HFF-Myc (cell line): ENCODE results near the gene FAM47E.

ENCODE experiments used
- DNase-seq: peaks from one replicate; pipeline ENCODE4 v3.0.0-alpha.2; 2011; ENCODE audit warnings: low read depth; ENCODE audit errors: extremely low read depth
- H3K4me3 ChIP-seq: replicated peaks from 2 replicates; pipeline ENCODE4 v1.5.1; 2011; ENCODE audit warnings: low read depth, mild to moderate bottlenecking, control low read depth, low read length
- TF ChIP-seq, protein P1 (sequence below): IDR thresholded peaks from 2 replicates; pipeline ENCODE4 v1.5.1; 2012; ENCODE audit warnings: mild to moderate bottlenecking, low read depth, low read length, control low read depth; ENCODE audit errors: missing control alignments

FAM47E gene

DNA sequence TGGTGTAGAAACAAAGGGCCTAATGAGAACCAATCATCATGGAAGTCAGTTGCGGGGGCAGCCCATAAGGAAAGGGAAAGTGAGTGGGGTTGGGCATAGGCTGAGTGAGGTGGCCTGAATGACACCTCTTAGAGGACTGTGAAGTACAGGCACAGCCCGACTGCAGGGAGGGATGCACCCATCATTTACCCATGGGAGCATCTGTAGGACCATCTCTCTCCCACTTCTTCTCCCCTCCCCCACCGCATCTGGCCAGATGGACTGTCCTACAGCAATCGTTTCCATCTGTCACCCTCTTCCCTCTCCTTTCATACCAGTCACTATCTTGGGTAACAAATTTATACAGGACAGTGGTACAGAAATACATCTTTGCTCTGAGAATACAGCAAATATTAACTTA lies 59.2 kb downstream of the FAM47E start:
- TF ChIP-seq, protein P1, sequence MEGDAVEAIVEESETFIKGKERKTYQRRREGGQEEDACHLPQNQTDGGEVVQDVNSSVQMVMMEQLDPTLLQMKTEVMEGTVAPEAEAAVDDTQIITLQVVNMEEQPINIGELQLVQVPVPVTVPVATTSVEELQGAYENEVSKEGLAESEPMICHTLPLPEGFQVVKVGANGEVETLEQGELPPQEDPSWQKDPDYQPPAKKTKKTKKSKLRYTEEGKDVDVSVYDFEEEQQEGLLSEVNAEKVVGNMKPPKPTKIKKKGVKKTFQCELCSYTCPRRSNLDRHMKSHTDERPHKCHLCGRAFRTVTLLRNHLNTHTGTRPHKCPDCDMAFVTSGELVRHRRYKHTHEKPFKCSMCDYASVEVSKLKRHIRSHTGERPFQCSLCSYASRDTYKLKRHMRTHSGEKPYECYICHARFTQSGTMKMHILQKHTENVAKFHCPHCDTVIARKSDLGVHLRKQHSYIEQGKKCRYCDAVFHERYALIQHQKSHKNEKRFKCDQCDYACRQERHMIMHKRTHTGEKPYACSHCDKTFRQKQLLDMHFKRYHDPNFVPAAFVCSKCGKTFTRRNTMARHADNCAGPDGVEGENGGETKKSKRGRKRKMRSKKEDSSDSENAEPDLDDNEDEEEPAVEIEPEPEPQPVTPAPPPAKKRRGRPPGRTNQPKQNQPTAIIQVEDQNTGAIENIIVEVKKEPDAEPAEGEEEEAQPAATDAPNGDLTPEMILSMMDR: no peak
- DNase-seq: no peak
- H3K4me3 ChIP-seq: no peak overlapping the region

DNA sequence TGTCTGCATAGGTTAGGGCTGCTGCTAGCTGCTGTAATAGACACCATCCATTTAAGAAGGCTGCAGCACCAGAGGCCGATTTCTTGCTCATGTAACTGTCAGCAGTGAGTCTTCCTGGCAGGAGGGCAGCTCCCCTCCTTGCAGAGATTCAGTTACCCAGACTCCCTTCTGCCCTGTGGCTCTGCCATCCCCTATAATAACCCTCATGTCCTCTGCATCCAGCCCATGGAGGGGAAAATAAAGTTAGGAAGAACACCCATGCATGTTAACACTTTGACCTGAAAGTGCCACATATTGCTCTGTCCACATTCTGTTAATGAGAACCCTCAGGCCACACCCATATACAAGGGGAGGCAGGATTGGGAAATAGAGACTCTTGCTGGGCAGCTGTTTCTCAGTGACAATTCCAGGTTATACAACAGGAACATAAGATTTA lies 60.4 kb downstream of the FAM47E start:
- no peak for DNase-seq
- no peak overlapping the region for H3K4me3 ChIP-seq
- TF ChIP-seq, protein P1: no peak

DNA sequence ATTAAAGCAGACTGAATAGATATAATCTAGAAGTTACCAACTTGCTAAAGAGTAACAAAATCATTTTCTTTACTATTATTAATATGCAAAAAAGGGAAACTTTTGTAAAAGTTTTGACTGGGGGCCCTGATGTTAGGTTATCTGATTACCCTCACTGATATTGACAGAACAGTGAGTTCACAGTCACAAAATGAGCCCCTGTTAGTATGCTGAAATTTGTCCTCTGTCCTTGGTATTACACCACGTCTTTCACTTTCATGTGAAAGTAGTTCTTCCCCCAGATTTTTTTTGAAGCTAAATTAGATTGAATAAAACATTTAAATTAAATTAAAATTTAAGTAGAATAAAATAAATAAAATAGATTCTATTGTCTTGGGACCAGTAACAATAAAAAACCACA lies 60.9 kb downstream of the FAM47E start:
- no peak overlapping the region for H3K4me3 ChIP-seq
- TF ChIP-seq, protein P1: no peak
- DNase-seq: no peak

DNA sequence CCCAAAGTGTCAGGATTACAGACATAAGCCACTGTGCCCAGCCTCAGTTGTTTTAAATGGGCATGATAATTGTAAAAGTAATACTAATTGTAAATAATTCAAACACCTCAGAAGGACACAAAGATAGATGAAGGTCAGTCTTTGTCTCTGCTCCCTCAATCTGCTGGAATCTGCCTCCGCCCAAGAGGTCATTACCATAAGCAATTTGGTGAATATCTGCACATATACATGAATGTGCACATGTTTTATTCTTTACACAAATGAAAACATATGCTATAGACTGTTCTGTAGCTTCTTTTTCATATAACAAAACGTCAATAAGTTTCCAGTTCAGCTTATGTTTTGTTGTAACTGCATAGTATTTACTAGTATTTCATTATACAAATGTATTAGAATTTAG lies 62.0 kb downstream of the FAM47E start:
- no peak for DNase-seq
- TF ChIP-seq, protein P1: no peak
- H3K4me3 ChIP-seq: no peak overlapping the region

DNA sequence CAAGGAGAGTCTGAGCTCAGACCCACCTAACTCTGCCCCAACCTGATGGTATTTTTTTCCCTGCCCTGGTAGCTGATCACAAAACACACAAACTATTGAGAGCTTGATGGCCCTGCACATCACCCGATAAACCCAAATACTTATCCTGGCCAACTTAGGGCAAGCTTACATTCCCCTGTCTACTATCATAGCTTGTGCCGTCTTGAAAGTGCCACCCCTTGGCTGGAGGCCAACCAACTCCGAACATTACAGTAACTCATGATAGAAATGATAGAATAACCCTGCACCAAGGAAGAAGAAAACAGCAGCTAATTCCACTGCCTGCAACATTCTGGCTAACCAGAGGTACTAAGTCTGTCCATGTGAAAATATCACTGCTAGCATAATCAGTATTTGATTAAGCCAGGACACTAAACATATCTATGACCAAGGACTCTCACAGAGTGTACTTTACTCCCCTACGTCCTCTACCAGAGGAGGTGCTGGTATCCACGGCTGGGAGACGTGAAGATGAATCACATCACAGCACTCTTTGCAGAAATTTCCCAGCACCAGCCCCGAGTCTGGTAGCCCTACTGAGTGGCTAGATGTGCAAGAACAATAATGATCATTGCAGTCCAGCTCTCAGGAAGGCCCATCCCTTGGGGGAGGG lies 63.9 kb downstream of the FAM47E start:
- H3K4me3 ChIP-seq: no peak overlapping the region
- no peak for DNase-seq
- TF ChIP-seq, protein P1: no peak

DNA sequence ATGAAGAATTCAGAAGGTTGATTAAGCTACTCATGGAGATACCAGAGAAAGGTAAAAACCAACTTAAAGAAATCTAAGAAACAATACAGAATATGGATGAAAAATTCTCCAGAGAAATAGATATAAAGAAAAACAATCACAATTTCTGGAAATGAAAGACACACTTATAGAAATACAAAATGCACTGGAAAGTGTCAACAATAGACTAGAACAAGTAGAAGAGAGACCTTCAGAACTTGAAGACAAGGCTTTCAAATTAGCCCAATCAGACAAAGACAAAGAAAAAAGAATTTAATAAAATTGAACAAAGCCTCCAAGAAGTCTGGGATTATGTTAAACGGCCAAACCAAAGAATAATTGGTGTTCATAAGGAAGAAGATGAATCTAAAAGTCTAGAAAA lies 64.6 kb downstream of the FAM47E start:
- no peak for DNase-seq
- TF ChIP-seq, protein P1: no peak
- H3K4me3 ChIP-seq: no peak overlapping the region

DNA sequence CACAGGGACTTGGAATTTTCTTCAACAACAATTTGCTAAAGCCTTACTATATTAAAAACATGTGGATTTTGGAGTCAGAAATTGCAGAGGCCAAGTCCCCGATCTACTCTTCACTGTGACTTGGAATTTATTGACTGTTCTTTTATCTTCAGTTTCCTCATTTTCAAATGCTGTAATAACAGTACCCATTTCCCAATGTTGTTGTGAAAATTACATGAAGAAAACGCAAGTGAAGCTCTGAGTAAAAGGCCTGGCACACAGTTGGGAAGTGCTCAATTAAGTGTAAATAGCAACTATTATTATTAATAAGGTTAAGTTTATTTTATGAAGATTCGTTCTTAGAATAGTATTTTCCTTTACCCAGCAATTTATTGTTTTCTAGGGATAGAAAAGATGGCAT lies 70.7 kb downstream of the FAM47E start:
- DNase-seq: no peak
- H3K4me3 ChIP-seq: no peak overlapping the region
- TF ChIP-seq, protein P1: no peak
